ENCODE measurements around the gene PLEKHA4.

The PLEKHA4 gene

DNA sequence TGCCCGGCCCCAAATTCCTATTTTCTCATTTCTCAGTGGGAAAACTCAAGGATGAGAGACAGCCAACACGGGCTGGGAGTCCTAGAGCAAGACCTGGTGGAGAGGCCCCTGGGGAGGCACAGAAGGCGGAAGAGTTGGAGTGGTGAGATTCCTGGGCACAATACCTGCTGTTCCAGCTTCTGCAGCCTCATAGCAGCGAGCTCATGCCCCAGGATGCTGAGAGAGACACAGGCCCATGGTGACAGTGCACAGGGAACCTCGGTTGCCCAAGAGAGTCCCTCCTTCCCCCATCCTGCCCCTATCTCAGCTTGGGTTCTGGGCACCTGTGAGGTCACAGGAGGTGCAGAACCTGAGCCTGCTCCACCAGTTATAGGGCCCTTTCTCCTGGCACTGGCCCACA is 28.8 kb upstream of the PLEKHA4 start:
- no peak for DNase-seq

DNA sequence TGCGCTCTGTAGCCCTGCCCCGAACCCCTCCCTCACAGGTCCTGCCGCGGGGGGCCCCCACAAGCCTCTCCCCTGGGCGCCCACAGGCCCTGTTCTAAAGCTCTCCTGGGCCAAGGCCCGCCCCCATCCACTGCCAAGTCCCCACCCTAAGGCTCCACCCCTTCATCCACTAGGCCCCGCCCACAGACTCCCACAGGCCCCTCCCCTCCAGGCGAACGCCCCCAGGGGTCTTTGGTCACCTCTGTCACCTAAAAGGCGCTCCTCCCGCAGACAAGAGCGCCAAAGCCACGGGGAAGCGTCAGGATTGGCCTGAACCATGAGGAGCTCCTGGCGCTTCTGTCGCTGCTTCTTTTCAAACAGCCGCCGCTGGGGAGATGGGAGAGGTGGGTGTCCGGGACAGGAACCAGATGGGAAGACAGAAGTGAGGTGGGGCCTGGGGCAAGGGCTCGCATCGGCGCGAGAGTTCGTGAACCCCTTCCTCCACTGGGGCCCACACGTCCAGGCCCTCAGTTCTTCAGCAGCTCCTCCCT is 27.8 kb upstream of the PLEKHA4 start:
- Histone ChIP-seq H2AFZ (ENCODE audit: low read length) (no peak overlapping the region), H3K4me2 (ENCODE audit: low read depth, low read length) (no peak overlapping the region), H3K27ac (ENCODE audit: low read length) (no peak overlapping the region), H4K20me1 (ENCODE audit: insufficient read depth, low read length) (no peaks in the 10 kb centered on the region), H3F3A (ENCODE audit: insufficient read depth, low read length) (peaks cover 11% of the 10 kb centered on the region), H3K27me3 (replicated peaks; ENCODE audit: insufficient read depth, low read length) (no peaks in the 10 kb centered on the region), H3K9me2 (replicated peaks; ENCODE audit: insufficient read depth, low read length) (no peaks in the 10 kb centered on the region), H3K36me3 (replicated peaks; ENCODE audit: insufficient read depth, low read length) (no peaks in the 10 kb centered on the region), H3K4me3 (ENCODE audit: low read length) (no peak overlapping the region), H3K9me3 (replicated peaks; ENCODE audit: insufficient read depth, low read length) (no peaks in the 10 kb centered on the region), H3K4me1 (ENCODE audit: low read length) (peaks cover 8% of the 10 kb centered on the region), H3K9ac (ENCODE audit: low read length) (no peak overlapping the region), H3K79me2 (ENCODE audit: low read length) (peaks cover 11% of the 10 kb centered on the region)
- TF ChIP-seq EZH2 (optimal IDR thresholded peaks at IDR 0.05; ENCODE audit: low read depth, low read length) (no peak), EZH2phosphoT487 (IDR thresholded peaks at IDR 0.05; ENCODE audit: low read length) (no peak)
- TF ChIP-seq, protein P1, sequence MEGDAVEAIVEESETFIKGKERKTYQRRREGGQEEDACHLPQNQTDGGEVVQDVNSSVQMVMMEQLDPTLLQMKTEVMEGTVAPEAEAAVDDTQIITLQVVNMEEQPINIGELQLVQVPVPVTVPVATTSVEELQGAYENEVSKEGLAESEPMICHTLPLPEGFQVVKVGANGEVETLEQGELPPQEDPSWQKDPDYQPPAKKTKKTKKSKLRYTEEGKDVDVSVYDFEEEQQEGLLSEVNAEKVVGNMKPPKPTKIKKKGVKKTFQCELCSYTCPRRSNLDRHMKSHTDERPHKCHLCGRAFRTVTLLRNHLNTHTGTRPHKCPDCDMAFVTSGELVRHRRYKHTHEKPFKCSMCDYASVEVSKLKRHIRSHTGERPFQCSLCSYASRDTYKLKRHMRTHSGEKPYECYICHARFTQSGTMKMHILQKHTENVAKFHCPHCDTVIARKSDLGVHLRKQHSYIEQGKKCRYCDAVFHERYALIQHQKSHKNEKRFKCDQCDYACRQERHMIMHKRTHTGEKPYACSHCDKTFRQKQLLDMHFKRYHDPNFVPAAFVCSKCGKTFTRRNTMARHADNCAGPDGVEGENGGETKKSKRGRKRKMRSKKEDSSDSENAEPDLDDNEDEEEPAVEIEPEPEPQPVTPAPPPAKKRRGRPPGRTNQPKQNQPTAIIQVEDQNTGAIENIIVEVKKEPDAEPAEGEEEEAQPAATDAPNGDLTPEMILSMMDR (IDR thresholded peaks at IDR 0.05; ENCODE audit: low read length): no peak
- no peak for DNase-seq

More for the DNA sequence above, 28.8 kb upstream of the PLEKHA4 start:
- no peak overlapping the region for H3K9ac ChIP-seq (ENCODE audit: low read length)
- no peak overlapping the region for H3K4me2 ChIP-seq (ENCODE audit: low read depth, low read length)
- H3K36me3 ChIP-seq (replicated peaks; ENCODE audit: insufficient read depth, low read length): no peaks in the 10 kb centered on the region
- peaks cover 7% of the 10 kb centered on the region for H3F3A ChIP-seq (ENCODE audit: insufficient read depth, low read length)
- peaks cover 2% of the 10 kb centered on the region for H3K4me1 ChIP-seq (ENCODE audit: low read length)
- H3K27ac ChIP-seq (ENCODE audit: low read length): no peak overlapping the region
- no peaks in the 10 kb centered on the region for H3K27me3 ChIP-seq (replicated peaks; ENCODE audit: insufficient read depth, low read length)
- H3K9me2 ChIP-seq (replicated peaks; ENCODE audit: insufficient read depth, low read length): no peaks in the 10 kb centered on the region
- H3K4me3 ChIP-seq (ENCODE audit: low read length): no peak overlapping the region
- TF ChIP-seq EZH2 (optimal IDR thresholded peaks at IDR 0.05; ENCODE audit: low read depth, low read length): no peak
- no peak for TF ChIP-seq EZH2phosphoT487 (IDR thresholded peaks at IDR 0.05; ENCODE audit: low read length)
- TF ChIP-seq, protein P1 (IDR thresholded peaks at IDR 0.05; ENCODE audit: low read length): no peak
- H3K79me2 ChIP-seq (ENCODE audit: low read length): peaks cover 19% of the 10 kb centered on the region
- no peaks in the 10 kb centered on the region for H3K9me3 ChIP-seq (replicated peaks; ENCODE audit: insufficient read depth, low read length)
- H2AFZ ChIP-seq (ENCODE audit: low read length): no peak overlapping the region
- H4K20me1 ChIP-seq (ENCODE audit: insufficient read depth, low read length): no peaks in the 10 kb centered on the region

DNA sequence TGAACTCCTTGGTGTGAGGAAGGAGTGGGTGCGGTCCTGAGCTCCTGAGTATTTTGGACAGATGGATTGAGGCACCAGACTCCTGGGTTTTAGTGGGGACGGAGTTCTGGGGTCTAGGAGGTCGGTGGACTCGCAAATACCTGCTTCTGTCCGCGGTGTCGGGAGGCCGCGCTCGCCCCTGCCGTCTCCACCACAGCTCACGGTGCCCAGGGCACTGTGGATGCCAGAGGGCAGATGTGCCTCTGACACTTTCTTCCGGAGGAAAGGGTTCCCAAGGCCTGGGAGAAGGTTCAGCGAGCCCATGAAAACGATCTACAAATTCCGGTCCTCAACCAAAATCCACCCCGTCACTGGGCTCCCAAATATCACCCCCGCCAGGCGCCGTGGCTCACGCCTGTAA is 26.8 kb upstream of the PLEKHA4 start:
- no peak overlapping the region for H3K9ac ChIP-seq (ENCODE audit: low read length)
- no peaks in the 10 kb centered on the region for H3K27me3 ChIP-seq (replicated peaks; ENCODE audit: insufficient read depth, low read length)
- H3K4me1 ChIP-seq (ENCODE audit: low read length): peaks cover 13% of the 10 kb centered on the region
- no peak for DNase-seq
- H3F3A ChIP-seq (ENCODE audit: insufficient read depth, low read length): peaks cover 11% of the 10 kb centered on the region
- TF ChIP-seq EZH2phosphoT487 (IDR thresholded peaks at IDR 0.05; ENCODE audit: low read length) (no peak), EZH2 (optimal IDR thresholded peaks at IDR 0.05; ENCODE audit: low read depth, low read length) (no peak)
- TF ChIP-seq, protein P1 (IDR thresholded peaks at IDR 0.05; ENCODE audit: low read length): no peak
- H2AFZ ChIP-seq (ENCODE audit: low read length): no peak overlapping the region
- H3K79me2 ChIP-seq (ENCODE audit: low read length): peaks cover under 1% of the 10 kb centered on the region
- H3K9me2 ChIP-seq (replicated peaks; ENCODE audit: insufficient read depth, low read length): no peaks in the 10 kb centered on the region
- no peaks in the 10 kb centered on the region for H3K36me3 ChIP-seq (replicated peaks; ENCODE audit: insufficient read depth, low read length)
- H3K27ac ChIP-seq (ENCODE audit: low read length): no peak overlapping the region
- H3K9me3 ChIP-seq (replicated peaks; ENCODE audit: insufficient read depth, low read length): no peaks in the 10 kb centered on the region
- H3K4me2 ChIP-seq (ENCODE audit: low read depth, low read length): no peak overlapping the region
- no peaks in the 10 kb centered on the region for H4K20me1 ChIP-seq (ENCODE audit: insufficient read depth, low read length)
- H3K4me3 ChIP-seq (ENCODE audit: low read length): no peak overlapping the region

Data from MM.1S (cell line).